Mammary epithelial cell (primary cell): ENCODE measurements around the gene PPIL3.

Experiments
- EZH2 ChIP-seq: IDR thresholded peaks from 2 replicates; pipeline ENCODE4 v1.6.1; 2012; ENCODE audit warnings: low read length, inconsistent platforms, borderline replicate concordance
- TF ChIP-seq, protein P1 (sequence below), 2 donors: IDR thresholded peaks in 1 of 2; conservative IDR thresholded peaks in 1 of 2; 2 replicates each; pipeline ENCODE4 v1.5.1; 2011 to 2012; ENCODE audit warnings: inconsistent platforms in 2 of 2, low read length in 2 of 2, mild to moderate bottlenecking in 2 of 2, control low read depth in 1 of 2, low read depth in 1 of 2; ENCODE audit not compliant: insufficient read depth in 1 of 2; ENCODE audit errors: extremely low read depth in 1 of 2

DNA sequence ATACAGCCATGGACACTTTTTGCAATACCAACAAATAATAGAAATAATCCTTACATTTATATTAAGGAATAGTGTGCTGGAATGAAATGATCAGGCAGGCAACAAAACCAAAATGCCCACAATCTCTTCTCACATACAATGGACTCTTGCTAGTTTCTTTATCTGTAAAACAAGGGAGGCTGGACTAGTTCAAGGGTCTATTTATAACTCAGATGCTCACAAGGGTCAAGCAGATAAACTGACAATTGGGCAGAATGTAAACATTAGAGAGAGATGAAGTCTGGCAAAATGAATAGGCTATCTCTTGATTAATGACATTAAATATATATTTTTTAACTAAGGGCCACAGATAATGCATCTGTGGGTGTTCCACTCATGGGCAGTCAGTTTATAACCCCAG is 11.4 kb downstream of the PPIL3 start:
- no peak for TF ChIP-seq EZH2
- TF ChIP-seq, protein P1, sequence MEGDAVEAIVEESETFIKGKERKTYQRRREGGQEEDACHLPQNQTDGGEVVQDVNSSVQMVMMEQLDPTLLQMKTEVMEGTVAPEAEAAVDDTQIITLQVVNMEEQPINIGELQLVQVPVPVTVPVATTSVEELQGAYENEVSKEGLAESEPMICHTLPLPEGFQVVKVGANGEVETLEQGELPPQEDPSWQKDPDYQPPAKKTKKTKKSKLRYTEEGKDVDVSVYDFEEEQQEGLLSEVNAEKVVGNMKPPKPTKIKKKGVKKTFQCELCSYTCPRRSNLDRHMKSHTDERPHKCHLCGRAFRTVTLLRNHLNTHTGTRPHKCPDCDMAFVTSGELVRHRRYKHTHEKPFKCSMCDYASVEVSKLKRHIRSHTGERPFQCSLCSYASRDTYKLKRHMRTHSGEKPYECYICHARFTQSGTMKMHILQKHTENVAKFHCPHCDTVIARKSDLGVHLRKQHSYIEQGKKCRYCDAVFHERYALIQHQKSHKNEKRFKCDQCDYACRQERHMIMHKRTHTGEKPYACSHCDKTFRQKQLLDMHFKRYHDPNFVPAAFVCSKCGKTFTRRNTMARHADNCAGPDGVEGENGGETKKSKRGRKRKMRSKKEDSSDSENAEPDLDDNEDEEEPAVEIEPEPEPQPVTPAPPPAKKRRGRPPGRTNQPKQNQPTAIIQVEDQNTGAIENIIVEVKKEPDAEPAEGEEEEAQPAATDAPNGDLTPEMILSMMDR (conservative IDR thresholded peaks at IDR 0.05 in 1 of 2, IDR thresholded peaks at IDR 0.05 in 1 of 2; ENCODE audit: extremely low read depth in 1 of 2, insufficient read depth in 1 of 2, low read depth in 1 of 2, low read length in 2 of 2): no peak
